Measurements from ENCODE around the gene PRR5L. TPM values are rescaled to one million over a fixed set of nuclear protein-coding genes. Genes with fewer than 3 reads are reported as not detected.
A peak's percentile ranks its signal among the peaks of the same experiment; 100 is the strongest.

The PRR5L gene
- total RNA-seq, 4 donors from 2014 or later = 4.7 to 11.5 (median 6.0) TPM

DNA sequence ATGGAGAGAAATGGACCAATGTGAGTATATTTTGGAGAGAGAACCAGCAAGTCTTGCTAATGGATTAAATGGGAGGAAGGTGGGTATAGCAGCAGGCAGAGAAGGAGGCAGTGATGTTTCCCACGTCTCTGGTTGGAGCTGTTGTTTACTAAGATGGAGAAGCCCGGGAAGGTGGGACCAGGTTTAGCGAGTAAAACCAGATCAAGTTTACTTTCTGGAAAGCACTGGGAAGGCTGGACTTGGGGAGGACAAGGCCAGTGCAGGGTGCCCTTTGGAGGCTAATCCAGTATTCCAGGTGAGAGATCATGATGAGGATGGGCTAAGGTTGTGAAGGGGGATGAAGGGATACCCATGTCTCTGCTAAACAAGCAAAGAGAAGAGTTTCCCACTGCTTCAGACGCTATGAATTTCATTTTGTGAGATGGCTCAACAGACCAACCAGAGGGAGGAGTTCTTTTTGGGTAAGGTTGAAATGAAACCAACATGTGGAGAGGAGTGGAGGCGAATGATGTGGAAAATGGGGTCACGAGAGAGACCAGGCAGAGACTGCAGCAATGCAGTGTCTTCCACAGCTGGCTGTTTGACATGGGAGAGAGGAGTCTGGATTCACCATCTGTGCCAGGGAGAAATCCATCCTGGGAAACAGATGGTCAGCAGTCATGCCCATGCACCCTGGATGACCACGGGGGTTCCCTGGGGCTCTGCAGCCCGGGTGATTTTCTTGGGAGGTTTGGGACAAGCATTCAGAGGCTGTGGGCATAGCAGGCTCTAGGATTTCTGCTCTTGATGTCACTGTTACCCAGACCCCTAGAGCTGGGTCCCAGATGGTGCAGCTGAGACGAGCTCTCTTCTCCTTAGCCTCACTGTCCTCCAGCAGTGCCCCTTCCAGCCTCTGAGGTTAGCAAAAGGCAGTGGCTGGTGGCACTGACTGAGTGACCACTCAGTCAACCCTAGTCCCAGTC is 31.8 kb upstream of the PRR5L start:
- Histone ChIP-seq H3K27me3 (no peaks in the 10 kb centered on the region), H3K4me1 (no peaks in the 10 kb centered on the region), H3K4me3 (replicated peaks in 1 of 3) (no peak overlapping the region), H3K36me3 (no peaks in the 10 kb centered on the region), H3K9me3 (no peaks in the 10 kb centered on the region), H3K27ac (no peak overlapping the region)
- 59 to 61% methylated on average over 9 of the region's 9 CpGs for WGBS, 2 donors
- no peak for DNase-seq
- intact Hi-C loops (cut with DNase I) = loop anchor here (10.0 kb wide), 1 partner anchor 439 kb away; no protein-coding TSS in a partner anchor
- TF ChIP-seq, protein P1, sequence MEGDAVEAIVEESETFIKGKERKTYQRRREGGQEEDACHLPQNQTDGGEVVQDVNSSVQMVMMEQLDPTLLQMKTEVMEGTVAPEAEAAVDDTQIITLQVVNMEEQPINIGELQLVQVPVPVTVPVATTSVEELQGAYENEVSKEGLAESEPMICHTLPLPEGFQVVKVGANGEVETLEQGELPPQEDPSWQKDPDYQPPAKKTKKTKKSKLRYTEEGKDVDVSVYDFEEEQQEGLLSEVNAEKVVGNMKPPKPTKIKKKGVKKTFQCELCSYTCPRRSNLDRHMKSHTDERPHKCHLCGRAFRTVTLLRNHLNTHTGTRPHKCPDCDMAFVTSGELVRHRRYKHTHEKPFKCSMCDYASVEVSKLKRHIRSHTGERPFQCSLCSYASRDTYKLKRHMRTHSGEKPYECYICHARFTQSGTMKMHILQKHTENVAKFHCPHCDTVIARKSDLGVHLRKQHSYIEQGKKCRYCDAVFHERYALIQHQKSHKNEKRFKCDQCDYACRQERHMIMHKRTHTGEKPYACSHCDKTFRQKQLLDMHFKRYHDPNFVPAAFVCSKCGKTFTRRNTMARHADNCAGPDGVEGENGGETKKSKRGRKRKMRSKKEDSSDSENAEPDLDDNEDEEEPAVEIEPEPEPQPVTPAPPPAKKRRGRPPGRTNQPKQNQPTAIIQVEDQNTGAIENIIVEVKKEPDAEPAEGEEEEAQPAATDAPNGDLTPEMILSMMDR (IDR thresholded peaks at IDR 0.05) = no peak
- no peak for TF ChIP-seq POLR2A (IDR thresholded peaks at IDR 0.05)

DNA sequence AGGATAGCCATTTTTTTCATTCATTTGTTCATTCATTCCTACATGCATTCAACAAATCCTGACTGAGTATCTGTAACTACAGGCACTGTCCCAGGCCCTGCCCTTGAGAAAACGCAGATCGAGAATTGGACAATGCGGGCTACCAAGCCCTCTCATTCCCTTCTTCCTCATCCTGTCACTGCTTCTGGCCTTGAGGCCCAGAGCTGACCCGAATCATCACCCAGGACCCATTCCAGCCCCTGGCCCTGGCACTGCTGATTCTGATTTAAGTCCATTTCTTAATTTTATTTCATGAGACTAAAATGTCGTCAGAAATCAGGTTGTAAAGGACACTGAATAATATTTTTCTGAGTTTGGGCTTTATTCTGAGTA is 31.1 kb upstream of the PRR5L start:
- Histone ChIP-seq H3K4me3 (replicated peaks in 1 of 3) (no peak overlapping the region), H3K9me3 (no peaks in the 10 kb centered on the region), H3K27me3 (no peaks in the 10 kb centered on the region), H3K4me1 (no peaks in the 10 kb centered on the region), H3K27ac (no peak overlapping the region), H3K36me3 (no peaks in the 10 kb centered on the region)
- intact Hi-C loops (cut with DNase I) = loop anchor here (5.0 to 10.0 kb wide), 2 partner anchors 440 to 648 kb away; partner anchors contain the start of gene FJX1
- no peak for DNase-seq
- no peak for TF ChIP-seq POLR2A (IDR thresholded peaks at IDR 0.05)
- TF ChIP-seq, protein P1 (IDR thresholded peaks at IDR 0.05) = no peak
- WGBS, 2 donors = 73 to 95% methylated on average over 5 of the region's 5 CpGs

DNA sequence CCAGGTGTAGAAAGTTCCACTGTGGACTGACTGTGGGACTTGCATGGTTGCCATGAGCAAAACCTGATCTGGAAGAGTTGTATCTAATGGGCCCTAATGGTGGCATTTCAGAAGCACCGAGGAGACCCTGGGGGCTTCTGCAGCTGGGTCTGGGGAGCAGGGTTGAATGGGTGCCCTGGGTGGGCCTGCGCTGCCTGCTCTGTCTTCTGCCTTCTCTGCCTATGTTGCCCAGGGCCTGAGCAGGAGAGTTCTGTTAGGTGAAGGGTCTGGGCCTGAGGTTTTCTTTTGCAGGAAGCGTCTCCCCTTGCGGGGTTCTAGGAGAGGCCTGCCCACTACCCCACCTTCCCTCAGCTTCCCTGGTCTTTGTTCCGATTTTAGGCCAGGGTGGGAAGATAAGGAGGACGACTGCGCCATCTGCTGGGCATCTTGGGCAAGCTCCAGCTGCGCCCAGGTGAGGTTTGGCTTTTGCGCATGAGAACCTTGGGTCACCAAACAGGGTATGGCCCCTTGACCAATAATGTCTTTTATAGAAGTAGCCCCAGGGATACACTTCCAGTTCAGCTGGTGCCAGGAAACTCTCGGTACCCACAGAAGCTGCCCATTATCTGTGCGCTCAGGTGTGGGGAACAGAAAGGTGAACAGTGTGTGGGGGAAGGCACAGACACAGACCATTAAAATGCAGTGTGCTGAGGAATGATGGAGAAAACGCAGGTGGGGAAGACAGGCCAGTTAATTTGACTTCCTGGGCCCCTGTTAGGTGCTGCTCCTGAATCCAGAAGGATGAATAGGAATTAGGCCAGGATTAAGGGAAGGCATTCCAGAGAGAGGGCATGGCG is 30.1 kb upstream of the PRR5L start:
- TF ChIP-seq POLR2A (IDR thresholded peaks at IDR 0.05) = no peak
- TF ChIP-seq, protein P1 (IDR thresholded peaks at IDR 0.05) = peak; percentile 32 to 82 (median 60)
- Histone ChIP-seq H3K4me1 (no peaks in the 10 kb centered on the region), H3K9me3 (no peaks in the 10 kb centered on the region), H3K36me3 (no peaks in the 10 kb centered on the region), H3K27me3 (no peaks in the 10 kb centered on the region), H3K4me3 (replicated peaks in 1 of 3) (no peak overlapping the region), H3K27ac (no peak overlapping the region)
- peak; percentile 51 to 61 for DNase-seq
- intact Hi-C loops (cut with DNase I) = loop anchor here (5.0 to 10.0 kb wide), 2 partner anchors 441 to 649 kb away; partner anchors contain the start of gene FJX1
- WGBS, 2 donors = 19 to 23% methylated on average over 11 to 12 of the region's 13 CpGs

DNA sequence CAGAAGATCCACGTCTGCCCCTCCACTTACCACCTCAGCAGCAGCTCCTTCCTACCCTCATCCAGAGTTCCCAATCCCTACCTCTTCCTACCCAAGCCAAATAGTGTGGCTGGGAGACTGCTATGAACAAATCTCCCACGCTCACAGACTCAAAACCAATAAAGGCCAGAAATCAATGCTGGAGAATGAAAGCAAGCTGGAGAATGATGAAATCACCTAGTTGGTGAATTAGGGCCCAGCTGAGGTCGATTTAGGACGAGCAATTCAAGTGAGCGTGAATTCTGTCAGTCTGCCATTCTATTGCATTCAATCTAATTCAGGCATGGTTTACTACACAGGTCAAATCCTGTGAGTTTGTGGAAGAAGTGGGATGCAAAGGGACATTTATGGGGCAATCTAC is 29.3 kb upstream of the PRR5L start:
- TF ChIP-seq, protein P1 (IDR thresholded peaks at IDR 0.05) = no peak
- no peak for TF ChIP-seq POLR2A (IDR thresholded peaks at IDR 0.05)
- Histone ChIP-seq H3K9me3 (no peaks in the 10 kb centered on the region), H3K27ac (no peak overlapping the region), H3K4me1 (no peaks in the 10 kb centered on the region), H3K36me3 (peaks cover 0 to 3% of the 10 kb centered on the region in 2 donors), H3K27me3 (no peaks in the 10 kb centered on the region), H3K4me3 (replicated peaks in 1 of 3) (no peak overlapping the region)
- no peak for DNase-seq
- intact Hi-C loops (cut with DNase I) = loop anchor here (5.0 to 10.0 kb wide), 2 partner anchors 442 to 649 kb away; partner anchors contain the start of gene FJX1
- 60 to 67% methylated on average over 5 of the region's 5 CpGs for WGBS, 2 donors

All from thyroid gland (tissue), 4 donors.